OCI-LY3 (cell line): ENCODE results near the gene ABCG8.
A peak's percentile ranks its signal among the peaks of the same experiment; 100 is the strongest.

Experiments
- H2AFZ ChIP-seq: fragments of 200-600, 300-600 bp; shearing (Covaris generic); 2 replicates; pipeline ENCODE4 v1.6.0; 2014; ENCODE audit warnings: antibody characterized with exemption, low read depth, low read length
- H3K27ac ChIP-seq: fragments of 200-600, 300-600 bp; sonication (generic); 2 replicates; pipeline ENCODE4 v1.5.1; 2014; ENCODE audit warnings: mild to moderate bottlenecking, low read length, moderate library complexity, mixed read lengths
- H3K27me3 ChIP-seq: fragments of 200-600, 300-600 bp; sonication (generic); 2 replicates; pipeline ENCODE4 v1.6.1; 2014; ENCODE audit warnings: low read depth, low read length, mixed read lengths
- H3K36me3 ChIP-seq: fragments of 200-600, 300-600 bp; sonication (generic); replicated peaks from 2 replicates; pipeline ENCODE3; 2014; ENCODE audit warnings: low read depth, low read length, mixed read lengths
- H3K4me1 ChIP-seq: fragments of 300-600, 200-600 bp; sonication (generic); 2 replicates; pipeline ENCODE4 v1.6.1; 2014; ENCODE audit warnings: low read length, mixed read lengths
- H3K4me2 ChIP-seq: fragments of 200-600, 300-600 bp; sonication (generic); 2 replicates; pipeline ENCODE4 v1.6.1; 2014; ENCODE audit warnings: low read length, mixed read lengths
- H3K4me3 ChIP-seq: fragments of 300-600, 200-600 bp; sonication (generic); 2 replicates; pipeline ENCODE4 v1.5.1; 2014; ENCODE audit warnings: antibody characterized with exemption, mild to moderate bottlenecking, low read length, moderate library complexity
- H3K79me2 ChIP-seq: fragments of 300-600, 200-600 bp; shearing (Covaris generic); 2 replicates; pipeline ENCODE4 v1.6.1; 2014; ENCODE audit warnings: mild to moderate bottlenecking, low read length, mixed read lengths
- H3K9ac ChIP-seq: fragments of 300-600, 200-600 bp; shearing (Covaris generic); 2 replicates; pipeline ENCODE4 v1.6.0; 2014; ENCODE audit warnings: mild to moderate bottlenecking, low read length, moderate library complexity
- H3K9me3 ChIP-seq: fragments of 200-600, 300-600 bp; shearing (Covaris generic); 2 replicates; pipeline ENCODE4 v1.6.1; 2014; ENCODE audit warnings: low read length, mixed read lengths; ENCODE audit not compliant: insufficient read depth
- H4K20me1 ChIP-seq: fragments of 200-600, 300-600 bp; sonication (generic); 2 replicates; pipeline ENCODE4 v1.6.1; 2016; ENCODE audit warnings: low read length, mixed read lengths; ENCODE audit not compliant: insufficient read depth
- EZH2phosphoT487 ChIP-seq: fragments of 200-600 bp; shearing (Covaris generic); IDR thresholded peaks from 2 replicates; pipeline ENCODE4 v1.6.1; 2018; ENCODE audit warnings: antibody characterized with exemption, mixed run types, low read depth
- TF ChIP-seq, protein P1 (sequence below): fragments of 200-600, 300-600 bp; sonication (generic); IDR thresholded peaks from 2 replicates; pipeline ENCODE4 v1.5.1; 2014; ENCODE audit warnings: antibody characterized with exemption, low read length, low read depth

ABCG8 gene

DNA sequence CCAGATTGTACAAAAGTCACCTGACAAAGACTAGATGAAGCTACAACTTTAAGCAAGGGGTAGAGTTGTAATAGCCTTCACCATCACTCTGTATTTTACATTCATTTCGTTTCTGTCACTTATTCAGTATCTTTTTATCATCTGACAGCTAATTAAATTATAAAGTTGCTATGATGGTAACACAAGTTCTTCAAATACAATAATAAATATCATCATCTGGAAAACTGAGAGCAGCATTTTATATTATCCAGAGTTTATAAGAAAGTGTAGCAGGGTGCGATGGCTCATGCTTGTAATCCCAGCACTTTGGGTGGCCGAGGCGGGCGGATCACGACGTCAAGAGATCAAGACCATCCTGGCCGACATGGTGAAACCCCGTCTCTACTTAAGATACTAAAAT lies 43.8 kb upstream of the ABCG8 start:
- no peak overlapping the region for H3K4me3 ChIP-seq
- H3K27me3 ChIP-seq = no peaks in the 10 kb centered on the region
- TF ChIP-seq EZH2phosphoT487 = no peak
- TF ChIP-seq, protein P1, sequence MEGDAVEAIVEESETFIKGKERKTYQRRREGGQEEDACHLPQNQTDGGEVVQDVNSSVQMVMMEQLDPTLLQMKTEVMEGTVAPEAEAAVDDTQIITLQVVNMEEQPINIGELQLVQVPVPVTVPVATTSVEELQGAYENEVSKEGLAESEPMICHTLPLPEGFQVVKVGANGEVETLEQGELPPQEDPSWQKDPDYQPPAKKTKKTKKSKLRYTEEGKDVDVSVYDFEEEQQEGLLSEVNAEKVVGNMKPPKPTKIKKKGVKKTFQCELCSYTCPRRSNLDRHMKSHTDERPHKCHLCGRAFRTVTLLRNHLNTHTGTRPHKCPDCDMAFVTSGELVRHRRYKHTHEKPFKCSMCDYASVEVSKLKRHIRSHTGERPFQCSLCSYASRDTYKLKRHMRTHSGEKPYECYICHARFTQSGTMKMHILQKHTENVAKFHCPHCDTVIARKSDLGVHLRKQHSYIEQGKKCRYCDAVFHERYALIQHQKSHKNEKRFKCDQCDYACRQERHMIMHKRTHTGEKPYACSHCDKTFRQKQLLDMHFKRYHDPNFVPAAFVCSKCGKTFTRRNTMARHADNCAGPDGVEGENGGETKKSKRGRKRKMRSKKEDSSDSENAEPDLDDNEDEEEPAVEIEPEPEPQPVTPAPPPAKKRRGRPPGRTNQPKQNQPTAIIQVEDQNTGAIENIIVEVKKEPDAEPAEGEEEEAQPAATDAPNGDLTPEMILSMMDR = no peak
- no peaks in the 10 kb centered on the region for H3K79me2 ChIP-seq
- no peaks in the 10 kb centered on the region for H3K36me3 ChIP-seq
- H3K9me3 ChIP-seq = no peaks in the 10 kb centered on the region
- H2AFZ ChIP-seq = no peak overlapping the region
- no peak overlapping the region for H3K4me2 ChIP-seq
- no peak overlapping the region for H3K27ac ChIP-seq
- H4K20me1 ChIP-seq = no peaks in the 10 kb centered on the region
- no peaks in the 10 kb centered on the region for H3K4me1 ChIP-seq
- H3K9ac ChIP-seq = no peak overlapping the region

DNA sequence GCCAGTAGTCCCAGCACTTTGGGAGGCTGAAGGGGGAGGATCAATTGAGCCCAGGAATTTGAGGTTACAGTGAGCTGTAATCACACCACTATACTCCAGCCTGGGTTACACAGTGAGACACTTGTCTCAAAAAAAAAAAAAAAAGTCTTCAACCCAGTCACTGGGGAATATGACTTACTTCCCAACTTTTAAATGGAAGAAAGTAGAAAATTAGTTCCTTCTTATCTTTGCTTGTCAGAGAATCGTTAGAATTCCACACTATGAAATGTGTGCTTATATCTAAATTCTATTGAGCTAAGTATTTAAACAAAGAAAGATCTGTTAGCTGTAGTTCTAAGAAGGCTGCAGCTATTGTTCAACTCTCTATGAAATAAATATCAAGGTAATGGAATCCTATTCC lies 42.6 kb upstream of the ABCG8 start:
- Histone ChIP-seq H3K4me3 (no peak overlapping the region), H2AFZ (no peak overlapping the region), H3K27ac (no peak overlapping the region), H3K9me3 (no peaks in the 10 kb centered on the region), H3K4me2 (no peak overlapping the region), H3K4me1 (no peaks in the 10 kb centered on the region), H3K9ac (no peak overlapping the region), H3K79me2 (no peaks in the 10 kb centered on the region), H3K27me3 (no peaks in the 10 kb centered on the region), H3K36me3 (no peaks in the 10 kb centered on the region), H4K20me1 (no peaks in the 10 kb centered on the region)
- TF ChIP-seq EZH2phosphoT487 = no peak
- TF ChIP-seq, protein P1 = no peak

DNA sequence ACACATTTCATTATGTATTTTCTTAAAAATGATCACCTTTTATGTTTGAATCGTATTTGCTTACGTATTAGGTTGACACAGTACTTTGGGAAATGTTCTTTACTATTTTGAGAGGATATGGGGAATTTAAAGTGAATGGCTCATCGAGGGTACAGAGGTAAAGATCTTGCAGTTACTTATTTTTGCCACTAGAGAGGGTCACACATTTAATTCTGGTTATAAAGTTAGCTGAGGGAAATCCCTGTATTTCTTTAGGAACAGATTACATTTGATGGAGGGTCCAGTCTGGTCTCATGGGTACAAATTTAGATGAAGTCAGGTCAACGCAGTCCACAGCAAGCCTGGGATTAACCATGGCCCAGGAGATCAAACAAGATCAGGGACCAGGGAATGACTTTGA lies 40.5 kb upstream of the ABCG8 start:
- no peak overlapping the region for H2AFZ ChIP-seq
- TF ChIP-seq, protein P1 = peak; percentile 38
- TF ChIP-seq EZH2phosphoT487 = no peak
- no peaks in the 10 kb centered on the region for H3K79me2 ChIP-seq
- H3K27ac ChIP-seq = no peak overlapping the region
- H3K9me3 ChIP-seq = no peaks in the 10 kb centered on the region
- H3K4me2 ChIP-seq = no peak overlapping the region
- H3K9ac ChIP-seq = no peak overlapping the region
- H3K4me1 ChIP-seq = no peaks in the 10 kb centered on the region
- no peak overlapping the region for H3K4me3 ChIP-seq
- no peaks in the 10 kb centered on the region for H3K36me3 ChIP-seq
- no peaks in the 10 kb centered on the region for H3K27me3 ChIP-seq
- H4K20me1 ChIP-seq = no peaks in the 10 kb centered on the region

DNA sequence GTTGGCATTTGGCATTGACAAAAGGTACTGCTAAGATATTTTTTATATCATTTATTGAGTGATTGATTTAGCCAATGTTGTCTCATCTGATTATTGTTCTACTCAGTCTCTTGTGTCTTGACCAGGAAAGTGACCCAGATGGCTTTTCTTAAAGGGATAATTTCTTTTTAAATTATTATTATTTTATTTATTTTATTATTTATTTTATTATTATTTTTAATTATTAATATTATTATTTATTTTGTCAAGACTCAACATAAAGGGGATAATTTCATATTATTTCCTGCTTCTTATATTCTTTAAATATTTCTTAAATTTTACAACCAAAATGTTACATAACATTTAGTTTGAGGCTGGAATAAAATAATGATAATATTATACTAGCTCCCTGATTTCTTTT lies 37.9 kb upstream of the ABCG8 start:
- H3K4me3 ChIP-seq = no peak overlapping the region
- H3K4me1 ChIP-seq = no peaks in the 10 kb centered on the region
- no peak for TF ChIP-seq EZH2phosphoT487
- TF ChIP-seq, protein P1 = no peak
- H3K36me3 ChIP-seq = no peaks in the 10 kb centered on the region
- no peaks in the 10 kb centered on the region for H3K79me2 ChIP-seq
- H3K27ac ChIP-seq = no peak overlapping the region
- H3K9ac ChIP-seq = no peak overlapping the region
- H4K20me1 ChIP-seq = no peaks in the 10 kb centered on the region
- H2AFZ ChIP-seq = no peak overlapping the region
- no peaks in the 10 kb centered on the region for H3K27me3 ChIP-seq
- no peak overlapping the region for H3K4me2 ChIP-seq
- no peaks in the 10 kb centered on the region for H3K9me3 ChIP-seq
